ENCODE measurements around the gene PDIA2.
"Not testable (repeated sequence)": the region's sequence is repeated elsewhere in the genome, so short reads cannot be mapped to it uniquely, and the experiment has no call there.

The PDIA2 gene

GRCh38 chr16:283033-283805 lies at the start of gene PDIA2:
PDIA2 (plus strand) TSS chr16:283164; CDS start chr16:283170, 6 bp downstream.
- DNase-seq = peak; percentile 39

GRCh38 chr16:234468-235305 lies 48.3 kb upstream of the PDIA2 start, which contains the start of gene FAM234A:
FAM234A (plus strand) TSS chr16:234821; CDS start chr16:254414, 19,593 bp downstream.
- DNase-seq = peak; percentile 95

GRCh38 chr16:239948-240277 lies 43.1 kb upstream of the PDIA2 start:
- peak; percentile 53 for DNase-seq

GRCh38 chr16:240559-240958 lies 42.4 kb upstream of the PDIA2 start:
- DNase-seq = no peak

GRCh38 chr16:242281-242680 lies 40.7 kb upstream of the PDIA2 start:
- DNase-seq = no peak

GRCh38 chr16:243348-243747 lies 39.6 kb upstream of the PDIA2 start:
- DNase-seq = no peak

GRCh38 chr16:245105-245504 lies 37.9 kb upstream of the PDIA2 start:
- no peak for DNase-seq

GRCh38 chr16:247027-247426 lies 35.9 kb upstream of the PDIA2 start:
- no peak for DNase-seq

- DNase-seq = no peak
Measured at GRCh38 chr16:249431-249830, 33.5 kb upstream of the PDIA2 start.

- no peak for DNase-seq
Measured at GRCh38 chr16:252366-253337, 30.3 kb upstream of the PDIA2 start.

- no peak for DNase-seq
Measured at GRCh38 chr16:253833-254232, 29.1 kb upstream of the PDIA2 start.

- DNase-seq = no peak
Measured at GRCh38 chr16:254461-254860, 28.5 kb upstream of the PDIA2 start.

GRCh38 chr16:255183-255582 lies 27.8 kb upstream of the PDIA2 start:
- DNase-seq = no peak

- DNase-seq = not testable (repeated sequence)
Measured at GRCh38 chr16:258091-258490, 24.9 kb upstream of the PDIA2 start.

- no peak for DNase-seq
Measured at GRCh38 chr16:259226-259625, 23.7 kb upstream of the PDIA2 start.

- DNase-seq = no peak
Measured at GRCh38 chr16:259814-260253, 23.1 kb upstream of the PDIA2 start.

GRCh38 chr16:260326-260725 lies 22.6 kb upstream of the PDIA2 start:
- DNase-seq = no peak

GRCh38 chr16:261031-261691 lies 21.8 kb upstream of the PDIA2 start:
- DNase-seq = no peak

- no peak for DNase-seq
Measured at GRCh38 chr16:262121-262745, 20.7 kb upstream of the PDIA2 start.

- DNase-seq = no peak
Measured at GRCh38 chr16:263182-263774, 19.7 kb upstream of the PDIA2 start.

- no peak for DNase-seq
Measured at GRCh38 chr16:263944-264343, 19.0 kb upstream of the PDIA2 start.

All from midbrain (tissue), 1 donor.